ENCODE results near the gene KRT72. TPM values are rescaled to one million over a fixed set of nuclear protein-coding genes. Genes with fewer than 3 reads are reported as not detected.

KRT72 gene
- total and polyA plus RNA-seq, 2 experiments from 2014 or later: not detected

- H3K36me3 Mint-ChIP-seq (ENCODE audit: low read depth): no peaks in the 10 kb centered on the region
- Histone ChIP-seq H3K79me2 (replicated peaks; ENCODE audit: insufficient read depth) (no peaks in the 10 kb centered on the region), H3K4me1 (ENCODE audit: insufficient read depth) (no peaks in the 10 kb centered on the region), H3K9me2 (ENCODE audit: insufficient read depth) (0 out of 2 replicates have a peak, but pooled peaks cover 5% of the 10 kb centered on the region), H3K36me3 (ENCODE audit: insufficient read depth) (no peaks in the 10 kb centered on the region), H4K20me1 (replicated peaks; ENCODE audit: insufficient read depth) (no peaks in the 10 kb centered on the region), H3F3A (replicated peaks; ENCODE audit: low read depth) (no peaks in the 10 kb centered on the region), H3K4me3 (no peak overlapping the region), H3K4me2 (no peak overlapping the region; the same call in 1 of the 2 replicates), H3K27ac (ENCODE audit: low read depth) (no peak overlapping the region), H3K27me3 (ENCODE audit: insufficient read depth) (no peaks in the 10 kb centered on the region), H2AFZ (0 out of 2 replicates have a peak overlapping the region, but pooled peaks have one; percentile 76)
- peaks cover 2% of the 10 kb centered on the region for H3K27me3 Mint-ChIP-seq (ENCODE audit: insufficient read depth, low read depth, poor library complexity)
- no peak for DNase-seq (ENCODE audit: low spot score)
- no peaks in the 10 kb centered on the region for H3K9me3 Mint-ChIP-seq
- ATAC-seq: no peak
- no peaks in the 10 kb centered on the region for H3K4me1 Mint-ChIP-seq
- no peak for TF ChIP-seq CREB1 (CRISPR knock-in tag; IDR thresholded peaks at IDR 0.05; ENCODE audit: low read depth)
- TF ChIP-seq REST (IDR thresholded peaks at IDR 0.05; ENCODE audit: unreplicated experiment): no peak
- no peak for TF ChIP-seq ETS1 (IDR thresholded peaks at IDR 0.05)
- TF ChIP-seq CTCF (conservative IDR thresholded peaks at IDR 0.05; ENCODE audit: low read depth in 2 of 2): no peak
- TF ChIP-seq JUNB (IDR thresholded peaks at IDR 0.05; ENCODE audit: unreplicated experiment): no peak
- no peak for TF ChIP-seq STAT1 (IDR thresholded peaks at IDR 0.05; ENCODE audit: unreplicated experiment)
- TF ChIP-seq ZNF331 (CRISPR knock-in tag; IDR thresholded peaks at IDR 0.05; ENCODE audit: low read depth): no peak
- no peak for TF ChIP-seq EZH2phosphoT487 (IDR thresholded peaks at IDR 0.05; ENCODE audit: unreplicated experiment)
- no peak for TF ChIP-seq ZNF114 (CRISPR knock-in tag; IDR thresholded peaks at IDR 0.05)
- TF ChIP-seq POLR2AphosphoS5 (IDR thresholded peaks at IDR 0.05; ENCODE audit: low read depth): no peak
- TF ChIP-seq ZNF462 (CRISPR knock-in tag; IDR thresholded peaks at IDR 0.05): no peak
- TF ChIP-seq NANOG (IDR thresholded peaks at IDR 0.05; ENCODE audit: borderline replicate concordance): no peak
- TF ChIP-seq EZH2 (IDR thresholded peaks at IDR 0.05; ENCODE audit: low read depth, unreplicated experiment): no peak
- H3K4me3 Mint-ChIP-seq: no peak overlapping the region
- H3K27ac Mint-ChIP-seq: no peak overlapping the region
These were observed 9.8 kb upstream of the KRT72 start for GRCh38 chr12:52611080-52611468.

Data from GM23338 (cell line).